ENCODE results near the gene RPL11.

- TF ChIP-seq CTCF (conservative IDR thresholded peaks at IDR 0.05; ENCODE audit: low read depth, low read length) (peak; percentile 64), EZH2 (IDR thresholded peaks at IDR 0.05; ENCODE audit: borderline replicate concordance, low read depth, low read length, poor library complexity, severe bottlenecking) (no peak)
Observed at GRCh38 chr1:23718482-23718881, 26.9 kb downstream of the RPL11 start.
